HepG2 (cell line): Measurements from ENCODE around the gene C1QL2. TPM values are rescaled to one million over a fixed set of nuclear protein-coding genes. Genes with fewer than 3 reads are reported as not detected.

ENCODE experiments used
- CHD2 ChIP-seq: IDR thresholded peaks from 2 replicates; pipeline ENCODE4 v1.6.1; 2011; ENCODE audit warnings: low read depth, low read length, improper control_type of control experiment
- CREM ChIP-seq, 2 experiments: sonication (generic) in 1 of 2; formaldehyde crosslinking in 1 of 2; IDR thresholded peaks; 2 replicates each; pipeline versions ENCODE4 v1.4.0 to v1.6.1; 2016 to 2020; ENCODE audit warnings: antibody characterized with exemption in 1 of 2, mild to moderate bottlenecking in 1 of 2, missing genetic modification reagents in 1 of 2
- ETV6 ChIP-seq: sonication (generic); formaldehyde crosslinking; conservative IDR thresholded peaks from 2 replicates; pipeline ENCODE4 v1.4.0; 2020; ENCODE audit warnings: missing genetic modification reagents
- MED1 ChIP-seq: sonication (generic); formaldehyde crosslinking; IDR thresholded peaks from 2 replicates; pipeline ENCODE4 v1.4.0; 2020; ENCODE audit warnings: missing genetic modification reagents
- MEIS2 ChIP-seq: sonication (generic); formaldehyde crosslinking; IDR thresholded peaks from 2 replicates; pipeline ENCODE4 v1.9.0; 2021; ENCODE audit warnings: mild to moderate bottlenecking, missing genetic modification reagents
- PHF21A ChIP-seq: sonication (generic); formaldehyde crosslinking; IDR thresholded peaks from 2 replicates; pipeline ENCODE4 v1.5.0; 2020; ENCODE audit warnings: mild to moderate bottlenecking, missing genetic modification reagents
- SOX6 ChIP-seq, 2 experiments: fragments of 450-650 bp in 1 of 2; sonication (generic) in 1 of 2; formaldehyde crosslinking in 1 of 2; IDR thresholded peaks; 2 replicates each; pipeline versions ENCODE4 v1.4.0 to v1.6.1; 2017 to 2020; ENCODE audit warnings: antibody characterized with exemption in 1 of 2, mild to moderate bottlenecking in 1 of 2, missing genetic modification reagents in 1 of 2
- TBX3 ChIP-seq: fragments of 450-650 bp; IDR thresholded peaks from 2 replicates; pipeline ENCODE4 v1.6.1; 2017; ENCODE audit warnings: antibody characterized with exemption, mild to moderate bottlenecking, inconsistent platforms, borderline replicate concordance
- ZKSCAN1 ChIP-seq: fragments of 150-350 bp; IDR thresholded peaks from 2 replicates; pipeline ENCODE4 v1.6.1; 2014; ENCODE audit warnings: low read length
- ZNF124 ChIP-seq: sonication (generic); formaldehyde crosslinking; IDR thresholded peaks from 2 replicates; pipeline ENCODE4 v1.4.0; 2020; ENCODE audit warnings: missing genetic modification reagents
- ZNF230 ChIP-seq: sonication (generic); formaldehyde crosslinking; IDR thresholded peaks from 2 replicates; pipeline ENCODE4 v1.4.0; 2020; ENCODE audit warnings: mild to moderate bottlenecking, missing genetic modification reagents
- ZNF235 ChIP-seq: sonication (generic); formaldehyde crosslinking; IDR thresholded peaks from 2 replicates; pipeline ENCODE4 v1.8.1; 2023; ENCODE audit warnings: mild to moderate bottlenecking, missing genetic modification reagents, borderline replicate concordance
- ZNF619 ChIP-seq: sonication (generic); formaldehyde crosslinking; IDR thresholded peaks from 2 replicates; pipeline ENCODE4 v1.4.0; 2020; ENCODE audit warnings: mild to moderate bottlenecking, missing genetic modification reagents
- ZNF703 ChIP-seq: sonication (generic); formaldehyde crosslinking; IDR thresholded peaks from 2 replicates; pipeline ENCODE4 v1.5.1; 2020; ENCODE audit warnings: missing genetic modification reagents, mild to moderate bottlenecking, moderate library complexity, borderline replicate concordance
- polyA plus RNA-seq, 8 experiments: library from polyadenylated mRNA; depleted of rRNA in 3 of 8; stranded (reverse) in 7 of 8; unstranded in 1 of 8; fragments of >200 nt; fragmentation: Illumina TruSeq in 4 of 8; extraction: Trizol in 4 of 8; gene quantifications; 2 replicates each; pipeline versions ENCODE4 v1.2.1 to v1.2.3, GENCODE V29; 2011 to 2016; ENCODE audit warnings: low read depth in 4 of 8, missing spikeins in 1 of 8, mixed read lengths in 1 of 8; ENCODE audit not compliant: insufficient read depth in 1 of 8
- total RNA-seq, 5 experiments: library from RNA; depleted of rRNA; stranded (reverse); fragments of >200 nt; fragmentation: Illumina TruSeq; extraction: Trizol; gene quantifications; 2 replicates each; pipeline ENCODE4 v1.2.3, GENCODE V29; 2016; ENCODE audit warnings: low read depth in 1 of 5
- TF ChIP-seq, protein P1 (sequence below): sonication (generic); formaldehyde crosslinking; IDR thresholded peaks from 2 replicates; pipeline ENCODE4 v1.9.0; 2021; ENCODE audit warnings: missing genetic modification reagents, mild to moderate bottlenecking, borderline replicate concordance
- TF ChIP-seq, protein P2 (sequence below): sonication (generic); formaldehyde crosslinking; IDR thresholded peaks from 2 replicates; pipeline ENCODE4 v1.4.0; 2020; ENCODE audit warnings: missing genetic modification reagents, low read depth, mild to moderate bottlenecking, borderline replicate concordance
- TF ChIP-seq, protein P3 (sequence below): IDR thresholded peaks from 2 replicates; pipeline ENCODE4 v1.6.1; 2016; ENCODE audit warnings: missing genetic modification reagents, missing compliant biosample characterization
- TF ChIP-seq, protein P4 (sequence below): sonication (generic); formaldehyde crosslinking; conservative IDR thresholded peaks from 2 replicates; pipeline ENCODE4 v1.4.0; 2020; ENCODE audit warnings: missing genetic modification reagents
- TF ChIP-seq, protein P5 (sequence below): sonication (generic); formaldehyde crosslinking; IDR thresholded peaks from 2 replicates; pipeline ENCODE4 v1.5.0; 2020; ENCODE audit warnings: missing genetic modification reagents
- TF ChIP-seq, protein P6 (sequence below): sonication (generic); formaldehyde crosslinking; IDR thresholded peaks from 2 replicates; pipeline ENCODE4 v1.8.0; 2022; ENCODE audit warnings: low read depth, missing genetic modification reagents
- TF ChIP-seq, protein P7 (sequence below): sonication (generic); formaldehyde crosslinking; IDR thresholded peaks from 2 replicates; pipeline ENCODE4 v1.8.1; 2023; ENCODE audit warnings: mild to moderate bottlenecking, missing genetic modification reagents

Gene C1QL2
- total and polyA plus RNA-seq, 2 of the 13 experiments (the other 11 are each of a cell fraction or from before 2014, with no cell fraction given), result not detected

DNA sequence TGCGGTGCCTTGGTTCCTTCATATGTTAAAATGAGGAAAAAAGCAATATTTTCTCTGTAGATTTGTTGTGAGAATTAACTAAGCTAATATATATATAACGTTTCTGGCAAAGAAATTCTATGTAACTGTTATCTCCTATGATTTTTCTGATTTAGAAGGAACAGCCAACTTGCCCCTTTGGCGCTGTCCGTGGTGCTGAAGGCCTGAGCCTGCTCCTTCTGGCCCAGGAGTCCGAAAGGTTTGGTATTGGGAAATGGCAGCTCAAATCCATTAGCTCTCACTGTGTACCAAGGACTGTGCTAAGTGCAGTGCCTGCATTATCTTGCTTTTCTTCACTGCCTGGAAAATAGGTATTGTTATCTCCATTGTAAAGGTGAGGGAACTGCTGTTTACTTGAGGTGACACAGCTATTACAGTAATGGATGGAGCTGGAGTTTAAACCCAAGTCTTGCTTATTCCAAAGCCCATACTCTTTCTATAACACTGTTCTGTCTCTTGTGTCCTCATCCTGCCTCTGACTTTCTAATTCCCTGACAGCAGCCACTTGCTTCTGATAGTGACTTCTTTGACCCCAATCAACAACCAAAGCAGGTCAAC is 52.2 kb downstream of the C1QL2 start (continued):
- TF ChIP-seq, protein P1, sequence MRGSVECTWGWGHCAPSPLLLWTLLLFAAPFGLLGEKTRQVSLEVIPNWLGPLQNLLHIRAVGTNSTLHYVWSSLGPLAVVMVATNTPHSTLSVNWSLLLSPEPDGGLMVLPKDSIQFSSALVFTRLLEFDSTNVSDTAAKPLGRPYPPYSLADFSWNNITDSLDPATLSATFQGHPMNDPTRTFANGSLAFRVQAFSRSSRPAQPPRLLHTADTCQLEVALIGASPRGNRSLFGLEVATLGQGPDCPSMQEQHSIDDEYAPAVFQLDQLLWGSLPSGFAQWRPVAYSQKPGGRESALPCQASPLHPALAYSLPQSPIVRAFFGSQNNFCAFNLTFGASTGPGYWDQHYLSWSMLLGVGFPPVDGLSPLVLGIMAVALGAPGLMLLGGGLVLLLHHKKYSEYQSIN (CRISPR knock-in tag), result peak; percentile 66; the same call in 1 of the 2 replicates
- TF ChIP-seq SOX6 (IDR thresholded peaks at IDR 0.05), result no peak
- no peak for TF ChIP-seq SOX6 (CRISPR knock-in tag; IDR thresholded peaks at IDR 0.05)
- TF ChIP-seq, protein P2, sequence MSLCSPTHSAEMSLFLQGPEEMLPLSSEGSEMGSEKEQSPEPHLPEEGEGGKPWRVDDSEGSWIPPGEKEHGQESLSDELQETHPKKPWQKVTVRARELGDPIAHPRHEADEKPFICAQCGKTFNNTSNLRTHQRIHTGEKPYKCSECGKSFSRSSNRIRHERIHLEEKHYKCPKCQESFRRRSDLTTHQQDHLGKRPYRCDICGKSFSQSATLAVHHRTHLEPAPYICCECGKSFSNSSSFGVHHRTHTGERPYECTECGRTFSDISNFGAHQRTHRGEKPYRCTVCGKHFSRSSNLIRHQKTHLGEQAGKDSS (CRISPR knock-in tag), result no peak
- TF ChIP-seq, protein P3, sequence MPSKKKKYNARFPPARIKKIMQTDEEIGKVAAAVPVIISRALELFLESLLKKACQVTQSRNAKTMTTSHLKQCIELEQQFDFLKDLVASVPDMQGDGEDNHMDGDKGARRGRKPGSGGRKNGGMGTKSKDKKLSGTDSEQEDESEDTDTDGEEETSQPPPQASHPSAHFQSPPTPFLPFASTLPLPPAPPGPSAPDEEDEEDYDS (CRISPR knock-in tag), result no peak
- no peak for TF ChIP-seq ZNF235 (CRISPR knock-in tag)
- peak; percentile 54; the same call in 1 of the 2 replicates for TF ChIP-seq MEIS2 (CRISPR knock-in tag)
- no peak for TF ChIP-seq CHD2
- no peak for TF ChIP-seq PHF21A (CRISPR knock-in tag)
- no peak for TF ChIP-seq CREM (IDR thresholded peaks at IDR 0.05)
- no peak for TF ChIP-seq CREM (CRISPR knock-in tag; IDR thresholded peaks at IDR 0.05)
- TF ChIP-seq, protein P4, sequence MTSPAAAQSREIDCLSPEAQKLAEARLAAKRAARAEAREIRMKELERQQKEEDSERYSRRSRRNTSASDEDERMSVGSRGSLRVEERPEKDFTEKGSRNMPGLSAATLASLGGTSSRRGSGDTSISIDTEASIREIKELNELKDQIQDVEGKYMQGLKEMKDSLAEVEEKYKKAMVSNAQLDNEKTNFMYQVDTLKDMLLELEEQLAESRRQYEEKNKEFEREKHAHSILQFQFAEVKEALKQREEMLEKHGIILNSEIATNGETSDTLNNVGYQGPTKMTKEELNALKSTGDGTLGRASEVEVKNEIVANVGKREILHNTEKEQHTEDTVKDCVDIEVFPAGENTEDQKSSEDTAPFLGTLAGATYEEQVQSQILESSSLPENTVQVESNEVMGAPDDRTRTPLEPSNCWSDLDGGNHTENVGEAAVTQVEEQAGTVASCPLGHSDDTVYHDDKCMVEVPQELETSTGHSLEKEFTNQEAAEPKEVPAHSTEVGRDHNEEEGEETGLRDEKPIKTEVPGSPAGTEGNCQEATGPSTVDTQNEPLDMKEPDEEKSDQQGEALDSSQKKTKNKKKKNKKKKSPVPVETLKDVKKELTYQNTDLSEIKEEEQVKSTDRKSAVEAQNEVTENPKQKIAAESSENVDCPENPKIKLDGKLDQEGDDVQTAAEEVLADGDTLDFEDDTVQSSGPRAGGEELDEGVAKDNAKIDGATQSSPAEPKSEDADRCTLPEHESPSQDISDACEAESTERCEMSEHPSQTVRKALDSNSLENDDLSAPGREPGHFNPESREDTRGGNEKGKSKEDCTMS (CRISPR knock-in tag), result 0 out of 2 replicates have a peak, but pooled peaks have one; percentile 77
- no peak for TF ChIP-seq ZKSCAN1
- TF ChIP-seq, protein P5, sequence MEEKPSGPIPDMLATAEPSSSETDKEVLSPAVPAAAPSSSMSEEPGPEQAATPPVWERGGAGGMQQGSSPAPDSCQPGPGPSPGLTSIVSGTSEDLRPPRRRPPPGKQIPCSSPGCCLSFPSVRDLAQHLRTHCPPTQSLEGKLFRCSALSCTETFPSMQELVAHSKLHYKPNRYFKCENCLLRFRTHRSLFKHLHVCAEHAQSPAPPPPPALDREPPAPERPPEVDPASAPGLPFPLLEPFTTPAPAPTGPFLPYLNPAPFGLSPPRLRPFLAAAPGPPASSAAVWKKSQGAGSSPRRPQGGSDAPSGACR, result no peak
- TF ChIP-seq, protein P6, sequence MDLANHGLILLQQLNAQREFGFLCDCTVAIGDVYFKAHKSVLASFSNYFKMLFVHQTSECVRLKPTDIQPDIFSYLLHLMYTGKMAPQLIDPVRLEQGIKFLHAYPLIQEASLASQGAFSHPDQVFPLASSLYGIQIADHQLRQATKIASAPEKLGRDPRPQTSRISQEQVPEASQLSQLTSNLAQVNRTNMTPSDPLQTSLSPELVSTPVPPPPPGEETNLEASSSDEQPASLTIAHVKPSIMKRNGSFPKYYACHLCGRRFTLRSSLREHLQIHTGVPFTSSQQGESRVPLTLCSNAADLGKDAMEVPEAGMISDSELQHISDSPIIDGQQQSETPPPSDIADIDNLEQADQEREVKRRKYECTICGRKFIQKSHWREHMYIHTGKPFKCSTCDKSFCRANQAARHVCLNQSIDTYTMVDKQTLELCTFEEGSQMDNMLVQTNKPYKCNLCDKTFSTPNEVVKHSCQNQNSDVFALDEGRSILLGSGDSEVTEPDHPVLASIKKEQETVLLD (CRISPR knock-in tag), result no peak
- no peak for TF ChIP-seq ZNF619 (CRISPR knock-in tag)
- peak; percentile 36; the same call in 1 of the 2 replicates for TF ChIP-seq MED1
- TF ChIP-seq, protein P7, sequence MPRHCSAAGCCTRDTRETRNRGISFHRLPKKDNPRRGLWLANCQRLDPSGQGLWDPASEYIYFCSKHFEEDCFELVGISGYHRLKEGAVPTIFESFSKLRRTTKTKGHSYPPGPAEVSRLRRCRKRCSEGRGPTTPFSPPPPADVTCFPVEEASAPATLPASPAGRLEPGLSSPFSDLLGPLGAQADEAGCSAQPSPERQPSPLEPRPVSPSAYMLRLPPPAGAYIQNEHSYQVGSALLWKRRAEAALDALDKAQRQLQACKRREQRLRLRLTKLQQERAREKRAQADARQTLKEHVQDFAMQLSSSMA (CRISPR knock-in tag), result no peak
- no peak for TF ChIP-seq ETV6 (CRISPR knock-in tag)
- no peak for TF ChIP-seq ZNF703 (CRISPR knock-in tag)
- 0 out of 2 replicates have a peak, but pooled peaks have one; percentile 50 for TF ChIP-seq ZNF124 (CRISPR knock-in tag)
- TF ChIP-seq TBX3, result no peak
- no peak for TF ChIP-seq ZNF230 (CRISPR knock-in tag)
